ENCODE data around the gene SAMD9L.

The SAMD9L gene

DNA sequence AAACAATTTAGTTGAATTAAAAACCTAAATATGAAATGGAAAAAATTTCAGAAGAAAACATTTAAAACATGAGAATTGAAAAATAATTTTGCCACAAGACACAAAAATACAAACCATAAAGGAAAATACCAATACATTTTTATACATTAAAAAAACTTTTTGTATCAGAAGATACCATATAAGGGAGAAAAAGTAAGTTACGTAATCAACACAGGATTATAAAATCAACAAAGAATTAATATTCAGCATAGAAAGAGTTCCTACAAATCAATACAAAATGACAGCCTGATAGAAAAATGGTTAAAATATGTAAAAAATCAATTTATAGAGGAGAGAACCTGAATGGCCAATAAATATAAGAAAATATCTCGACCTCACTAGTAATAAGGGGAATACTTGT lies 16.6 kb upstream of the SAMD9L start:
- CTCF ChIA-PET, result no interaction called here
- TF ChIP-seq, protein P1, sequence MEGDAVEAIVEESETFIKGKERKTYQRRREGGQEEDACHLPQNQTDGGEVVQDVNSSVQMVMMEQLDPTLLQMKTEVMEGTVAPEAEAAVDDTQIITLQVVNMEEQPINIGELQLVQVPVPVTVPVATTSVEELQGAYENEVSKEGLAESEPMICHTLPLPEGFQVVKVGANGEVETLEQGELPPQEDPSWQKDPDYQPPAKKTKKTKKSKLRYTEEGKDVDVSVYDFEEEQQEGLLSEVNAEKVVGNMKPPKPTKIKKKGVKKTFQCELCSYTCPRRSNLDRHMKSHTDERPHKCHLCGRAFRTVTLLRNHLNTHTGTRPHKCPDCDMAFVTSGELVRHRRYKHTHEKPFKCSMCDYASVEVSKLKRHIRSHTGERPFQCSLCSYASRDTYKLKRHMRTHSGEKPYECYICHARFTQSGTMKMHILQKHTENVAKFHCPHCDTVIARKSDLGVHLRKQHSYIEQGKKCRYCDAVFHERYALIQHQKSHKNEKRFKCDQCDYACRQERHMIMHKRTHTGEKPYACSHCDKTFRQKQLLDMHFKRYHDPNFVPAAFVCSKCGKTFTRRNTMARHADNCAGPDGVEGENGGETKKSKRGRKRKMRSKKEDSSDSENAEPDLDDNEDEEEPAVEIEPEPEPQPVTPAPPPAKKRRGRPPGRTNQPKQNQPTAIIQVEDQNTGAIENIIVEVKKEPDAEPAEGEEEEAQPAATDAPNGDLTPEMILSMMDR (conservative IDR thresholded peaks at IDR 0.05; ENCODE audit: low read depth), result no peak
- no peak for DNase-seq (ENCODE audit: low spot score)
- no peak overlapping the region for H3K27ac ChIP-seq
- POLR2A ChIA-PET (ENCODE audit: low non-redundant PET), result no interaction called here

DNA sequence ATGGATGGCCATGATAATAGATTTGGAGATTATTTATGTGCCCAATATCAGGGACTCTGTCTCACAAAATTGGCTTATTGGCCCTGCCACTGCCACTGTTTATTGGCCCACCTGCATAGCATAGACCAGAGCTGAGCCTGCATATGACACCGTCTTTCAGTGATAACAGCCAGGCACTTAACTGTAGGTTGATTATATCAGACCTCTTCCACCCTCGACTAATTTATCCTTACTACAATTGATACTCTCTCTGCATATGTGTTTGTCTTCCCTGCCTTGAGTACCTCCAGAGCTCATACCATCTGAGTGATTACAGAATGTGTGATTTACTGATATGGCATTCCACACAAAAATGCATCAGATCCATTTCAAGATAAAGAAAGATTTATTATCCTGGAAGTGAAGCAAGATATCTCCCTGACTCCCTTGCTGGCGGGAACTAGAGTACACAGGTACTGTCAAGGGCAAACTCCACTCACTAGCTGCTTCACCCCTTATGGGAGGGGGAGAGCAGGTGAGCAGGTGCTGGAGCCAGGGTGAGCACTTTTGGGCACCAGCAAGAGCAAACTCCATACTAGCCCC lies 13.1 kb upstream of the SAMD9L start:
- POLR2A ChIA-PET (ENCODE audit: low non-redundant PET), result no interaction called here
- DNase-seq (ENCODE audit: low spot score), result no peak
- TF ChIP-seq, protein P1 (conservative IDR thresholded peaks at IDR 0.05; ENCODE audit: low read depth), result no peak
- CTCF ChIA-PET, result interaction anchor here (0.5 kb wide), 1 partner anchor 13 kb away, joined by 3 read pairs; no protein-coding TSS in a partner anchor
- H3K27ac ChIP-seq, result no peak overlapping the region

DNA sequence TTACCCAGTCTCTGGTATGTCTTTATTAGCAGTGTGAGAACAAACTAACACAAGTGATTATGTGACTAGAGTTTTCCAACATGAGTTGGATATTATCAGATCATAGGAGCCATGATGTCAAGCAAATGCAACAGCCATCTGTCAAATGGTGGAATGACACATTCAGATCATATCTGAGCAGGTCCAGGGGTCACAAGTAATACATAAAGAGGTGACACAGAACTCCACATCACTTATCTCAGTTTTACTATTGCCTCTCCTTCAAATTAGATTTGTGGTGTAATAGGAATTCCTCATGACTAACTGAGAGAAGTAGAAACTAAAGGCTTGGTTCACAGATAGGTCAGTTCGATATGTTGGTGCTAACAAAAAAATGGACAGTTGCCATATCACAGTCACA lies 12.2 kb upstream of the SAMD9L start:
- no peak for DNase-seq (ENCODE audit: low spot score)
- ChIA-PET CTCF (no interaction called here), POLR2A (ENCODE audit: low non-redundant PET) (no interaction called here)
- TF ChIP-seq, protein P1 (conservative IDR thresholded peaks at IDR 0.05; ENCODE audit: low read depth), result no peak
- no peak overlapping the region for H3K27ac ChIP-seq

DNA sequence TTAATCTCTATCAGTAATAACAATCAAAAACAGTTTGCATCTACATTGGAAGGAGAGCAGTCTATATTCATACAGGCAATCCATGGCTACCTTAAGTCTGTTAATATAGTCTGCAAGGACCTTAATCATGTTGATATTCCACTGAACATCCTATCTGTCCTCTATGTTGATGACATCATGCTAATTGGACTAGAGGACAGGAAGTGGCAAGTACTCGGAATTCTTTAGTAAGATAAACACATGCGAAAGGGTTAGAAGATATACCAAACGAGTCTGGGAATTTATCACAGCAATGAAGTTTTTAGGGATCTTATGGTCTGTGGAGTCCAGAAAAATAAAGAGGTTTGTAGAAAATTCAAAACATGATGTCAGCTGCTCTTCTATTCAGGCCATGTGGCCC lies 11.3 kb upstream of the SAMD9L start:
- TF ChIP-seq, protein P1 (conservative IDR thresholded peaks at IDR 0.05; ENCODE audit: low read depth), result no peak
- ChIA-PET CTCF (no interaction called here), POLR2A (ENCODE audit: low non-redundant PET) (no interaction called here)
- no peak for DNase-seq (ENCODE audit: low spot score)
- no peak overlapping the region for H3K27ac ChIP-seq

DNA sequence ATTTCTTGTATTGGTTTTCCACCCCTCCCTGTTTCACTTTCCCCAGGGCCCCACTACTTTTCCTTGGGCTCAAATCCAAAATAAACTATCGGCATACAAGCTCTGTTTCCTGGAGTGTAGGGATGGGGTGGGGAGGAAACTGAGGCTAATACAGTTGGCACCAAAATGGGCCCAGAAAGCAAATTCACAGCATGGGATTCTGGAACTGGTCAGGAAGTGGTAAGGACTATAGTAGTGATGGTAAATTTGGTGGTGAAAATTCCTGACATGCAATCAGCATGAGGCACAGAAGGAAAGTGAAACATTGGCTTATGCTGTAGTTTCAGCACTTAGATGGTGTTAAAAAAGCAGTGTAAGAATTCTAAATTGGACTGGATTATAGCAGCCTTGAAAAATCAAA lies 8.7 kb upstream of the SAMD9L start:
- no peak overlapping the region for H3K27ac ChIP-seq
- DNase-seq (ENCODE audit: low spot score), result no peak
- TF ChIP-seq, protein P1 (conservative IDR thresholded peaks at IDR 0.05; ENCODE audit: low read depth), result no peak
- ChIA-PET CTCF (no interaction called here), POLR2A (ENCODE audit: low non-redundant PET) (no interaction called here)

DNA sequence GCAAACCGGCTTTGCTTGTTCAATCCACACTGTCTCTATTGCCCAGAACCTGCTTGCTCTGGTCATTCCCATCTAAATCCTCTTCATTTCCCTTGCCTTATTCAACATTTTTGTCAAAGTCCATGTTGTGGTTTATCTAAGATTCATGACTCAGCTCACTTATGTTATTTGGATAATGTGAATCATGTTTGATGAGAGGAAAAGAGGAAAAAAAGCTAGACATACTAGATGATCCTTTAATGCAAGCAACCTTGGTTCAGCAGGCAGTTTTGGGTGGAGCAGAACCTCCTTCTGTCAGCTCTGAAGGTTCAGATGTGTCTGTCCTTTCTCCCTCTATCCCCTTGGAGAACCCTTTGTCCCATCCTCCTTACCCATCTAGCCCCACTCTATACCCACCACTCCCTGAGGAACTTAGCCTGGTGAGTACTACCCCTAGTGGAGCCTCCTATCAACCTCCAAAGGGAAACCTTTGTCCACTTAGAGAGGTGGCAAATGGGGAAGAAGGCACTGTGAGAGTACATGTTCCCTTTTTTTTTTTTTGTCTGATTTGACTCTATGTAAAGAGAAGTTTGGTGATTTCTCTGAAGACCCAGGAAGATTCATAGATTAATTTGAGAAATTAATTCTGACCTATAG lies 2.1 kb upstream of the SAMD9L start:
- TF ChIP-seq, protein P1 (conservative IDR thresholded peaks at IDR 0.05; ENCODE audit: low read depth), result no peak
- CTCF ChIA-PET, result no interaction called here
- no peak overlapping the region for H3K27ac ChIP-seq
- POLR2A ChIA-PET (ENCODE audit: low non-redundant PET), result no interaction called here
- DNase-seq (ENCODE audit: low spot score), result no peak

Measured in RWPE1 (cell line).